HEK293T (cell line): Measurements from ENCODE around the gene PLEKHG2.

Experiments
- CTCF ChIA-PET: fragments of 350-600 bp; formaldehyde crosslinking; extraction: SDS; loops from one replicate; lab custom pipeline; 2021; ENCODE audit warnings: antibody characterized with exemption, inconsistent platforms; lab: Yijun Ruan, JAX
- POLR2A ChIA-PET: fragments of 350-600 bp; formaldehyde crosslinking; extraction: SDS; loops from one replicate; lab custom pipeline; 2020; ENCODE audit warnings: antibody characterized with exemption, inconsistent platforms; lab: Yijun Ruan, JAX
- DNase-seq: peaks from one replicate; pipeline ENCODE4 v3.0.0; 2012; ENCODE audit warnings: mixed read lengths; ENCODE audit errors: extremely low spot score
- ARNT ChIP-seq: fragments of 450-650 bp; IDR thresholded peaks from 2 replicates; pipeline ENCODE4 v1.6.1; 2017; ENCODE audit warnings: mild to moderate bottlenecking
- BHLHE40 ChIP-seq: fragments of 450-650 bp; IDR thresholded peaks from 2 replicates; pipeline ENCODE4 v1.6.1; 2016; ENCODE audit warnings: mild to moderate bottlenecking, moderate library complexity, borderline replicate concordance
- CTBP1 ChIP-seq: fragments of 450-650 bp; IDR thresholded peaks from 2 replicates; pipeline ENCODE4 v1.6.1; 2016; ENCODE audit warnings: borderline replicate concordance
- ELF4 ChIP-seq: fragments of 450-650 bp; IDR thresholded peaks from 2 replicates; pipeline ENCODE4 v1.6.1; 2017; ENCODE audit warnings: antibody characterized with exemption
- FOXA1 ChIP-seq: fragments of 450-650 bp; IDR thresholded peaks from 2 replicates; pipeline ENCODE4 v1.6.1; 2016; ENCODE audit warnings: mild to moderate bottlenecking
- FOXK2 ChIP-seq: fragments of 450-650 bp; IDR thresholded peaks from 2 replicates; pipeline ENCODE4 v1.6.1; 2016; ENCODE audit warnings: mild to moderate bottlenecking
- FOXM1 ChIP-seq: fragments of 450-650 bp; IDR thresholded peaks from 2 replicates; pipeline ENCODE4 v1.6.1; 2017; ENCODE audit warnings: mild to moderate bottlenecking, borderline replicate concordance
- HDGF ChIP-seq: fragments of 450-650 bp; IDR thresholded peaks from 2 replicates; pipeline ENCODE4 v1.6.1; 2017; ENCODE audit warnings: antibody characterized with exemption, borderline replicate concordance
- L3MBTL2 ChIP-seq: fragments of 450-650 bp; conservative IDR thresholded peaks from 2 replicates; pipeline ENCODE4 v1.6.1; 2016; ENCODE audit warnings: mild to moderate bottlenecking
- LEF1 ChIP-seq: fragments of 450-650 bp; IDR thresholded peaks from 2 replicates; pipeline ENCODE4 v1.6.1; 2017; ENCODE audit warnings: mild to moderate bottlenecking, borderline replicate concordance
- NFRKB ChIP-seq: fragments of 450-650 bp; IDR thresholded peaks from 2 replicates; pipeline ENCODE4 v1.6.1; 2016; ENCODE audit warnings: mild to moderate bottlenecking, moderate library complexity
- PKNOX1 ChIP-seq: fragments of 450-650 bp; IDR thresholded peaks from 2 replicates; pipeline ENCODE4 v1.6.1; 2016
- SP1 ChIP-seq: fragments of 450-650 bp; IDR thresholded peaks from 2 replicates; pipeline ENCODE4 v1.6.1; 2017
- SUZ12 ChIP-seq: fragments of 450-650 bp; IDR thresholded peaks from 2 replicates; pipeline ENCODE4 v1.6.1; 2016; ENCODE audit warnings: mild to moderate bottlenecking
- TARDBP ChIP-seq: fragments of 450-650 bp; IDR thresholded peaks from 2 replicates; pipeline ENCODE4 v1.6.1; 2016
- ZNF384 ChIP-seq: fragments of 450-650 bp; IDR thresholded peaks from 2 replicates; pipeline ENCODE4 v1.6.1; 2016

PLEKHG2 gene

GRCh38 chr19:39380521-39381502 is 31.7 kb upstream of the PLEKHG2 start:
- POLR2A ChIA-PET, result no interaction called here
- CTCF ChIA-PET, result no interaction called here
- DNase-seq, result no peak
- TF ChIP-seq SUZ12 (no peak), FOXA1 (no peak), FOXM1 (no peak), L3MBTL2 (no peak), ELF4 (no peak), CTBP1 (no peak), TARDBP (no peak), LEF1 (no peak)

- ChIA-PET POLR2A (no interaction called here), CTCF (no interaction called here)
- no peak for DNase-seq
- no peak for TF ChIP-seq SUZ12
- no peak for TF ChIP-seq ZNF384
- TF ChIP-seq LEF1, result no peak
Measured at GRCh38 chr19:39381910-39382611, 30.4 kb upstream of the PLEKHG2 start.

GRCh38 chr19:39382991-39383828 is 29.3 kb upstream of the PLEKHG2 start:
- TF ChIP-seq NFRKB (no peak), SP1 (no peak), ELF4 (no peak), ZNF384 (no peak), HDGF (no peak), ARNT (no peak), LEF1 (no peak), FOXK2 (no peak), PKNOX1 (no peak), L3MBTL2 (no peak), CTBP1 (no peak), SUZ12 (no peak), TARDBP (no peak), BHLHE40 (no peak), FOXA1 (no peak), FOXM1 (no peak)
- DNase-seq, result no peak
- CTCF ChIA-PET, result no interaction called here
- POLR2A ChIA-PET, result no interaction called here

- TF ChIP-seq TARDBP (no peak), FOXM1 (no peak), LEF1 (no peak), NFRKB (no peak), FOXK2 (no peak), SP1 (no peak)
- no peak for DNase-seq
- ChIA-PET POLR2A (no interaction called here), CTCF (no interaction called here)
Measured at GRCh38 chr19:39384839-39385568, 27.5 kb upstream of the PLEKHG2 start.

GRCh38 chr19:39385629-39386411 is 26.6 kb upstream of the PLEKHG2 start:
- ChIA-PET CTCF (no interaction called here), POLR2A (interaction anchor here (1.0 kb wide), 1 partner anchor 50 kb away, joined by 3 read pairs; the partner anchor contains the start of gene RPS16)
- no peak for TF ChIP-seq PKNOX1
- TF ChIP-seq FOXA1, result no peak
- no peak for TF ChIP-seq ELF4
- TF ChIP-seq TARDBP, result no peak
- TF ChIP-seq L3MBTL2, result no peak
- DNase-seq, result no peak
